OCI-LY7 (cell line): ENCODE results near the gene PTRH1. TPM values are rescaled to one million over a fixed set of nuclear protein-coding genes. Genes with fewer than 3 reads are reported as not detected.

ENCODE experiments used
- BruUV-seq: library from RNA; stranded (reverse); fragments of 400-500 nt; replicated peaks from 2 replicates; lab custom pipeline; 2021; lab: Mats Ljungman, UMichigan
- CTCF ChIA-PET: fragments of 300-600 bp; sonication (Branson Sonifier 250); formaldehyde crosslinking; loops from one replicate; lab custom pipeline; 2022; ENCODE audit warnings: antibody characterized with exemption; ENCODE audit not compliant: unreplicated experiment; lab: Charles Lee
- POLR2A ChIA-PET: fragments of 300-600 bp; sonication (Branson Sonifier 250); formaldehyde crosslinking; loops from one replicate; lab custom pipeline; 2022; ENCODE audit warnings: antibody characterized with exemption; lab: Charles Lee
- DNase-seq: peaks from one replicate; pipeline ENCODE4 v3.0.0-alpha.2; 2015; ENCODE audit warnings: low spot score
- H2AFZ ChIP-seq: fragments of 200-600 bp; sonication (generic), shearing (Covaris generic); 2 replicates; pipeline ENCODE4 v1.6.1; 2014; ENCODE audit warnings: mild to moderate bottlenecking, antibody characterized with exemption, low read length, moderate library complexity
- H3K27ac ChIP-seq: fragments of 200-600 bp; sonication (generic); 2 replicates; pipeline ENCODE4 v1.5.1; 2014; ENCODE audit warnings: mixed run types, low read depth, mild to moderate bottlenecking, moderate library complexity, low read length, inconsistent platforms; ENCODE audit not compliant: poor library complexity, severe bottlenecking
- H3K36me3 ChIP-seq: fragments of 200-600 bp; sonication (generic); 2 replicates; pipeline ENCODE4 v1.6.1; 2014; ENCODE audit warnings: mild to moderate bottlenecking, antibody characterized with exemption, low read length, moderate library complexity, mixed read lengths; ENCODE audit not compliant: insufficient read depth
- H3K4me1 ChIP-seq: fragments of 200-600 bp; sonication (generic); 2 replicates; pipeline ENCODE4 v1.5.1; 2014; ENCODE audit warnings: mild to moderate bottlenecking, low read length; ENCODE audit not compliant: insufficient read depth, poor library complexity, severe bottlenecking
- H3K4me2 ChIP-seq: fragments of 200-600 bp; sonication (generic); 2 replicates; pipeline ENCODE4 v1.6.1; 2014; ENCODE audit warnings: mild to moderate bottlenecking, low read length
- H3K4me3 ChIP-seq: fragments of 200-600 bp; sonication (generic); 2 replicates; pipeline ENCODE4 v1.5.1; 2014; ENCODE audit warnings: mild to moderate bottlenecking, low read depth, low read length; ENCODE audit not compliant: poor library complexity, severe bottlenecking
- H3K79me2 ChIP-seq: fragments of 200-600 bp; sonication (generic); 2 replicates; pipeline ENCODE4 v1.6.1; 2016; ENCODE audit warnings: low read depth, mild to moderate bottlenecking, low read length, moderate library complexity, mixed read lengths; ENCODE audit not compliant: insufficient read depth
- H3K9me2 ChIP-seq: fragments of 200-600 bp; sonication (generic); 2 replicates; pipeline ENCODE4 v1.6.1; 2016; ENCODE audit warnings: mild to moderate bottlenecking, low read length, mixed read lengths; ENCODE audit not compliant: insufficient read depth
- H3K9me3 ChIP-seq: fragments of 200-600 bp; sonication (generic); 2 replicates; pipeline ENCODE4 v1.6.1; 2014; ENCODE audit warnings: mild to moderate bottlenecking, mixed run types, low read length, mixed read lengths
- H4K20me1 ChIP-seq: fragments of 200-600 bp; sonication (generic); 2 replicates; pipeline ENCODE4 v1.6.1; 2014; ENCODE audit warnings: mild to moderate bottlenecking, antibody characterized with exemption, low read length, moderate library complexity, mixed read lengths; ENCODE audit not compliant: insufficient read depth
- EZH2phosphoT487 ChIP-seq: fragments of 200-600 bp; sonication (generic); IDR thresholded peaks from 2 replicates; pipeline ENCODE4 v1.6.1; 2018; ENCODE audit warnings: low read depth, borderline replicate concordance, mild to moderate bottlenecking, mixed run types, antibody characterized with exemption, low read length, moderate library complexity, mixed read lengths
- intact Hi-C: fragments of 100-400 bp; cut with micrococcal nuclease; formaldehyde crosslinking; loops from one replicate; pipeline ENCODE4 v1.10.0; 2022; ENCODE audit not compliant: unreplicated experiment
- total RNA-seq, 2 experiments: library from RNA; depleted of rRNA in 1 of 2; stranded (reverse); fragments of >200 nt in 1 of 2; shearing (Covaris generic) in 1 of 2; gene quantifications; 2 replicates each; pipeline ENCODE4 v1.2.3, GENCODE V29; 2014 to 2022
- TF ChIP-seq, protein P1 (sequence below): fragments of 200-600 bp; sonication (generic); conservative IDR thresholded peaks from 2 replicates; pipeline ENCODE4 v1.5.1; 2014; ENCODE audit warnings: mild to moderate bottlenecking, antibody characterized with exemption, low read length, moderate library complexity, mixed read lengths

Gene PTRH1
- total RNA-seq, 2 experiments from 2014 or later, result 8.9 to 11.1 TPM

DNA sequence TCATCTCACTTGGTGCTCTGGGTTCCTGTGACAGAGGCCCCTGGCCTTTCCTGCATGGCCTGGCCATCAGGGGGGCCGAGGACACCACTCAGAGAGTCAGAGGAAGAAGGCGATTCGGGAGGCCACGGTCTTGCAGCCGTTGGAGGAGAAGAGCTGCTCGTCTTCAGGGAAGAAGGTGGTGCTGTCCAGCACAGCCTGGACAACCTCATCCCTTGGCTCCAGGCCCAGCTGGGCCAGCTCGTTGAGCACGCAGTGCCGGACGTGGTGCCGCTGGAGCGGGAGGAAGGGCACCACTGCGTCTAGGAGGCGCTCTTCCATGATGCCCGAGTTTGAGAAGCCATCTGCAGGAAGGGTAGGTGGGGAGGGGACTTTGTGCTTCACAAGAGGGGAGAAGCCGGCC lies 16.5 kb upstream of the PTRH1 start:
- TF ChIP-seq, protein P1, sequence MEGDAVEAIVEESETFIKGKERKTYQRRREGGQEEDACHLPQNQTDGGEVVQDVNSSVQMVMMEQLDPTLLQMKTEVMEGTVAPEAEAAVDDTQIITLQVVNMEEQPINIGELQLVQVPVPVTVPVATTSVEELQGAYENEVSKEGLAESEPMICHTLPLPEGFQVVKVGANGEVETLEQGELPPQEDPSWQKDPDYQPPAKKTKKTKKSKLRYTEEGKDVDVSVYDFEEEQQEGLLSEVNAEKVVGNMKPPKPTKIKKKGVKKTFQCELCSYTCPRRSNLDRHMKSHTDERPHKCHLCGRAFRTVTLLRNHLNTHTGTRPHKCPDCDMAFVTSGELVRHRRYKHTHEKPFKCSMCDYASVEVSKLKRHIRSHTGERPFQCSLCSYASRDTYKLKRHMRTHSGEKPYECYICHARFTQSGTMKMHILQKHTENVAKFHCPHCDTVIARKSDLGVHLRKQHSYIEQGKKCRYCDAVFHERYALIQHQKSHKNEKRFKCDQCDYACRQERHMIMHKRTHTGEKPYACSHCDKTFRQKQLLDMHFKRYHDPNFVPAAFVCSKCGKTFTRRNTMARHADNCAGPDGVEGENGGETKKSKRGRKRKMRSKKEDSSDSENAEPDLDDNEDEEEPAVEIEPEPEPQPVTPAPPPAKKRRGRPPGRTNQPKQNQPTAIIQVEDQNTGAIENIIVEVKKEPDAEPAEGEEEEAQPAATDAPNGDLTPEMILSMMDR, result no peak
- TF ChIP-seq EZH2phosphoT487, result no peak
- H3K36me3 ChIP-seq, result no peaks in the 10 kb centered on the region
- peaks cover 19% of the 10 kb centered on the region for H3K4me1 ChIP-seq
- H3K27ac ChIP-seq, result no peak overlapping the region
- DNase-seq, result no peak
- H2AFZ ChIP-seq, result no peak overlapping the region
- H4K20me1 ChIP-seq, result no peaks in the 10 kb centered on the region
- ChIA-PET CTCF (no interaction called here), POLR2A (no interaction called here)
- BruUV-seq, result no TSS peak
- no peaks in the 10 kb centered on the region for H3K9me2 ChIP-seq
- no peak overlapping the region for H3K4me3 ChIP-seq
- no peak overlapping the region for H3K4me2 ChIP-seq
- H3K9me3 ChIP-seq, result no peaks in the 10 kb centered on the region
- no peaks in the 10 kb centered on the region for H3K79me2 ChIP-seq
- intact Hi-C loops, result no loop called here

DNA sequence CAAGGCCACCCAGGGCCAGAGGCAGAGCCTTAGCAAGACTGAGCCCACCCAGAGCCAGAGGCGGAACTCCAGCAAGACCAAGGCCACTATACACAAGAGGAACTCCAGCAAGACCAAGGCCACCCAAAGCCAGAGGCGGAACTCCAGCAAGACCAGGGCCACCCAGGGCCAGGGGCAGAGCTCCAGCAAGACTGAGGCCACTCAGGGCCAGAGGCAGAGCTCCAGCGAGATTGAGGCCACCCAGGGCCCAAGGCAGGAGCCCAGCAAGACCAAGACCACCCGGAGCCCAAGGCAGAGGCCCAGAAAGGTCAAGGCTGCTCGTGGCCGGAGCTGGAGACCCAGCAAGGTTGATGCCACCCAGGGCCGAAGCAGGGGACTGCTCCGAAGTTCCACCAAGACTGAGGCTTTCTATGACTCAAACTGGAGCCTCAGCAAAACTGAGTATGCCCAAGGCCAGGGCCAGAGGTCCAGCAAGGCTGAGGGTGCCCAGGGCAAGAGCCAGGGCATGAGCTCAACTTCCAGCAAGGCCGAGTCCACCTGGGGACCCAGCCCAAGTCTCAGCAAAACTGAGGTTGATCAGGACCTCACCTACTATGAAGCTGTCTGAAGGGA lies 15.4 kb upstream of the PTRH1 start:
- no peaks in the 10 kb centered on the region for H3K79me2 ChIP-seq
- no peaks in the 10 kb centered on the region for H3K9me3 ChIP-seq
- H2AFZ ChIP-seq, result no peak overlapping the region
- H3K9me2 ChIP-seq, result no peaks in the 10 kb centered on the region
- intact Hi-C loops, result no loop called here
- H4K20me1 ChIP-seq, result no peaks in the 10 kb centered on the region
- H3K4me1 ChIP-seq, result peaks cover 17% of the 10 kb centered on the region
- no peak overlapping the region for H3K27ac ChIP-seq
- H3K4me2 ChIP-seq, result no peak overlapping the region
- no TSS peak for BruUV-seq
- TF ChIP-seq, protein P1, result no peak
- TF ChIP-seq EZH2phosphoT487, result no peak
- no peaks in the 10 kb centered on the region for H3K36me3 ChIP-seq
- no peak for DNase-seq
- POLR2A ChIA-PET, result interaction anchor here (0.6 to 0.8 kb wide), 2 partner anchors 12 to 257 kb away, joined by 3 read pairs; no protein-coding TSS in a partner anchor
- CTCF ChIA-PET, result no interaction called here
- no peak overlapping the region for H3K4me3 ChIP-seq

DNA sequence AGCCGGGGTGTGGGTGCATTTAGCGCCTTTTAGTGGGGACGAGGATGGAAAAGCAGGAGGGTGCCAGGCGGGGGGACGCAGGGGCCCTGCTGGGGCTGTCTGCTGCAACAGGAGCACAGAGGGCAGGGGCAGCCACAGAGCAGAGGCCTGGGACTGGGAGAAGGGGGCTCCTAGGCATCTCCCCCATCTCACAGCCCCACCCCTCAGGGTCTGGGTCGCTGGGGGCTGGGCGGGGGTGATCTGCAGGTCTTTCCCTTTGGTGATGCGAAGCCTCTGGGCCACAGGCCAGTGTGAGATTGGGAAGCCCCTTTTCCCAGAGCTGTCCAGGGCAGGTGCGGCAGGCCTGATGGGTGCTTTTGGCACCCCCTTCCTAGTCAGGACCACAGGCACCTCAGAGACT lies 14.8 kb upstream of the PTRH1 start:
- H4K20me1 ChIP-seq, result no peaks in the 10 kb centered on the region
- H3K36me3 ChIP-seq, result no peaks in the 10 kb centered on the region
- H3K9me2 ChIP-seq, result no peaks in the 10 kb centered on the region
- peaks cover 11% of the 10 kb centered on the region for H3K4me1 ChIP-seq
- TF ChIP-seq, protein P1, result no peak
- no peak for TF ChIP-seq EZH2phosphoT487
- CTCF ChIA-PET, result no interaction called here
- no peaks in the 10 kb centered on the region for H3K79me2 ChIP-seq
- intact Hi-C loops, result no loop called here
- no peak overlapping the region for H3K27ac ChIP-seq
- DNase-seq, result no peak
- no peaks in the 10 kb centered on the region for H3K9me3 ChIP-seq
- H3K4me2 ChIP-seq, result no peak overlapping the region
- BruUV-seq, result no TSS peak
- POLR2A ChIA-PET, result no interaction called here
- no peak overlapping the region for H3K4me3 ChIP-seq
- H2AFZ ChIP-seq, result no peak overlapping the region
